GM12872 (cell line): ENCODE measurements around the gene KRAS.

Experiments used
- TF ChIP-seq, protein P1 (sequence below): IDR thresholded peaks from 3 replicates; pipeline ENCODE4 v1.5.1; 2011; ENCODE audit warnings: low read depth, mild to moderate bottlenecking, low read length, moderate library complexity; ENCODE audit not compliant: insufficient read depth

The KRAS gene

DNA sequence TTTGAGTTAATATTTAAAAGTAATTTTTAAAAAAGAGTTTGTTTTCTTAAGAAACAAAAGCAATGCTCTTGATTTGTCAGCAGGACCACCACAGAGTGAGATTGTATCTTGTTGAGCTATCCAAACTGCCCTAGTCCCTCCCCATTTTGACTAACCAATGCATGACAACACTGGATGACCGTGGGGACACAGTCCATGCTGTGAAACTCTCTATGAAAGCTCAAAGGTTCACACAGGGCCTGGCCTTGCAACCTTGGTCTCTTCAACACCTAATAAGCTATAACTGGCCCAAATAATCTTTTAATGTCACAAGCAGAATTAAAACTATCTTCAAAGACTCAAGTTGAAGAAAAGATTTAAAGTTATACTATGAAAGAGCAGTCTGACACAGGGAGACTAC, 42.2 kb downstream of the KRAS start:
- TF ChIP-seq, protein P1, sequence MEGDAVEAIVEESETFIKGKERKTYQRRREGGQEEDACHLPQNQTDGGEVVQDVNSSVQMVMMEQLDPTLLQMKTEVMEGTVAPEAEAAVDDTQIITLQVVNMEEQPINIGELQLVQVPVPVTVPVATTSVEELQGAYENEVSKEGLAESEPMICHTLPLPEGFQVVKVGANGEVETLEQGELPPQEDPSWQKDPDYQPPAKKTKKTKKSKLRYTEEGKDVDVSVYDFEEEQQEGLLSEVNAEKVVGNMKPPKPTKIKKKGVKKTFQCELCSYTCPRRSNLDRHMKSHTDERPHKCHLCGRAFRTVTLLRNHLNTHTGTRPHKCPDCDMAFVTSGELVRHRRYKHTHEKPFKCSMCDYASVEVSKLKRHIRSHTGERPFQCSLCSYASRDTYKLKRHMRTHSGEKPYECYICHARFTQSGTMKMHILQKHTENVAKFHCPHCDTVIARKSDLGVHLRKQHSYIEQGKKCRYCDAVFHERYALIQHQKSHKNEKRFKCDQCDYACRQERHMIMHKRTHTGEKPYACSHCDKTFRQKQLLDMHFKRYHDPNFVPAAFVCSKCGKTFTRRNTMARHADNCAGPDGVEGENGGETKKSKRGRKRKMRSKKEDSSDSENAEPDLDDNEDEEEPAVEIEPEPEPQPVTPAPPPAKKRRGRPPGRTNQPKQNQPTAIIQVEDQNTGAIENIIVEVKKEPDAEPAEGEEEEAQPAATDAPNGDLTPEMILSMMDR: no peak

DNA sequence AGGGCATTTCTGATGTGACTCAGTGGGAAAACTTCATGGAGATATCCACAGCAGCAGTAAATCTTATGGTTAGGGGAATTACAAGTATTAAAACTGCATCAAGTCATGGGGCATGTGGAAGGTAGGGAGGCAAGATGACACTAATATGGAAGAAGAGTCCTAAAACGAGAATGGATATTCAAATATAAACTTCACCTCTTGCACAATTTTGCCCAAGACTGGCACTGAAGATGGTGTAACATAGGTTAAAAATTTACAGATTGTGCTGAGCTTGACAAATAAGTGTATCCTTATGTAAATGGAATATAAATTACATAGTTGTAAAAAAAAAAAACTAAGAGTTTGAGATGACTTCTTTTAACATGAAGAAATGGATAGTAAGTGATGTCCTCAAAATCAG, 42.9 kb downstream of the KRAS start:
- TF ChIP-seq, protein P1: no peak

DNA sequence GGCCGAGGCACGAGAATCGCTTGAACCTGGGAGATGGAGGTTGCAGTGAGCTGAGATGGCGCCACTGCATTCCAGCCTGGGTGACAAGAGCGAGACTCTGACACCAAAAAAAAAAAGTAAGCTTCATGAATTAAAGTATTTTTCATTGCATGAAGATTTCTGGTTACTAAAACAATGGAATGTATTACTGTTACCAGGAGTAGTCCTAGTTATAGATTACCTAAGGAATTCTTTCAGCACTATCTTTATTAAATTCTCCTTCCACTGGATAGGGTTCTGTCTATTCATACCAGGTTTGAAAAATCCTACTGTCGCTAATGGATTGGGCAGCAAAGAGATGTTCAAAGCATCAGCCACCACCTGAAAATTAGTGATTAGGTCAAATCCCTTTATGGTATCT, 43.3 kb downstream of the KRAS start:
- TF ChIP-seq, protein P1: no peak

DNA sequence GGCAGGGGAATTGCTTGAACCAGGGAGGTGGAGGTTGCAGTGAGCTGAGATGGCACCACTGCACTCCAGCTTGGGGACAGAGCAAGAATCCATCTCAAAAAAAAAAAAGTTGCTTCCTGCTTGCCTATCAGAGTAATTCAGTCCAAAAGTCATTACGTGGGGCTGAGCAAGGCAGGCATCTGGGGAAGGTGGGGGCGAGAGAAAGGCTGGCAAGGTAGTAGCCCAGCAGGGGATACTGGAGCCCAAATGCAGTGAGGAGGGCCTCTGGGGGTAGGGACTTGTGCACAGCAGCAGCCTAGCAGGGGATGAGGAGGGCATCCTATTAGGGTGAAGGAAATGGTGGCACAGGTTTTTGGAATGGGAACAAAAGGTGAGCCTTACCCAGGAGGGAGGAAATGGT, 48.6 kb downstream of the KRAS start:
- TF ChIP-seq, protein P1: no peak

DNA sequence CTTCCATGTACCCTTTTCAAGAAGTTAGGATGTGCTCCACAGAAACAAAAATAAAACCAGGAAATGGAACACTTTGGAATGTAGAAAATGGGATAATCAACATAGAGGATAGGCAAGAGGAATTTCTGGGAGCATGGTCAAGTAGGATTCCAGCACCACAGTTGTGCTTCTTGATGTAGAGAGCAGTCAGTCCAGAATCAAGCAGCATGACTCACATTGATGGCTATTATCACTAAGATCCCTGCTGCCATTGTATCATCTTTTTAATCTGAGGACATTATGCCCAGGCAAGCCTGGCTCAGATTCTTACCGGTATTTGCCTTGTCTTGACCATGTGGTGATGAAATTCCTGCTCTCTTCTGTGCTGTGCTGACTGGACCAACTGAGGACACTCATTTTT, 50.0 kb downstream of the KRAS start:
- TF ChIP-seq, protein P1: no peak

DNA sequence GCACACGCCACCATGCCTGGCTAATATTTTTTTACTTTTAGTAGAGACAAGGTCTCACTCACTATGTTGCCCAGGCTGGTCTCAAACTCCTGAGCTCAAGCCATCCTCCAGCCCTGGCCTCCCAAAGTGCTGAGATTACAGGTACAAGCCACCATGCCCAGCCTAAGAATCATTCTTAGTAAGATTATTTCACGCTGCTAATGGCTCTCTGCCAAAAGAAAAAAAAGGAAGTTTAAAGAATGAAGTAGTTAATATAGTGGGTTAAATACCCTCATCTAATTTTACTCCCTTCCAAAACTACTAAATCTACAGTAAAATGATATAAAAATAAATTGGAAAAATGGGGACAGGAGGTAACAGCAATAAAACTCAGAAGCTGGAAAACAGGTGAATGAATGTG, 53.1 kb downstream of the KRAS start:
- TF ChIP-seq, protein P1: no peak

DNA sequence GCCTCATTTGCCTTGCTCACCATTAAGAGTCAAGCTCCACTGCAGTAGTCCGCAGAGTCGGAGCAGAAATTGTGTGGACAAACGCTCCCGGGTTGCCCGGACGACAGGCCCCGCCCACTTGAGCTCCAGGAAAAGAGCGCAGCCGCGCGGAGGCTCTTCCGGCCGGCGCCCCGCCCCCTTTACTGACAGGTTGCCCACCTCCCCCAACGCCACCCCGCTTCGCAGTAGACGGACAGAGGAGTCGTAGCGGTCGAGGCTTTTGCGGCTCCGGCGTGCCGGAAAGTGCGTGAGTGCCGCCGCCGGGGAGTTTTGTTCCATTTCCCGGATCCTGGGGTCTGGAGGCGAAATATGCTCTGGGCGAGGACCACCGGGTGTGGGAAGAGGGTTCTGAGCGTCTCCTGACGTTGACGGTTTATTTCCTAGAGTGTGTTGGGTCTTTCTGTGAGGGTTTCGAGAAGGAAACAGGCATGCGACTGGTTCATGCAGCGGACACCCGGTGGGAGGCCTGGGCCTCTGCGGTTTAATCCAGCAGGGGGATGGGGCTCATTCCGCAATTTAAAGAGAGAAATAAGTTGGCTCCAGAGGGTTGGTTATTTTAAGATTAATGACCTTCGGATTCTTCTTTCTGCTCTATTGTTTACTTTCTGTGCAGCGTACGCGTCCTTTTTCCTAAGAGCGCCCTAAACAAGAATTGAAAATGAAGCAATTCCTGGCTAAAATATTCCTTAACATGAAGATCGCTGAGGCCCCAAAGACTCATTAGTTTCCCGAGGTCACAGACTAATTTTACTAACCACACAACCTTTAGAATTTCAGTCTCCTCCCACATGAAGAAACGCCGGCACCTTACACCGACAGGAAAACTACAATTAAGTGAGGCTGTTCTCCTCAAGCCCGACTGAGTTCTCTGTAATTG, 55.4 kb downstream of the KRAS start, which contains the start of the genes DNAI7 and ETFRF1:
Gene DNAI7 (minus strand): TSS at position 105 of the 916 bp plus-strand sequence. CDS start 82 bp downstream, at position 23.
Gene ETFRF1 (plus strand): TSS at position 182 of the 916 bp plus-strand sequence. CDS start 8,720 bp downstream, outside the sequence.
- TF ChIP-seq, protein P1: no peak
